HG03457 (cell line): ENCODE measurements around the gene SIK3.

Experiments
- ATAC-seq: cut with Tn5 transposase; IDR thresholded peaks from one replicate; pipeline ENCODE4 v1.9.1; 2021; ENCODE audit warnings: moderate number of reproducible peaks; ENCODE audit not compliant: unreplicated experiment

Gene SIK3

DNA sequence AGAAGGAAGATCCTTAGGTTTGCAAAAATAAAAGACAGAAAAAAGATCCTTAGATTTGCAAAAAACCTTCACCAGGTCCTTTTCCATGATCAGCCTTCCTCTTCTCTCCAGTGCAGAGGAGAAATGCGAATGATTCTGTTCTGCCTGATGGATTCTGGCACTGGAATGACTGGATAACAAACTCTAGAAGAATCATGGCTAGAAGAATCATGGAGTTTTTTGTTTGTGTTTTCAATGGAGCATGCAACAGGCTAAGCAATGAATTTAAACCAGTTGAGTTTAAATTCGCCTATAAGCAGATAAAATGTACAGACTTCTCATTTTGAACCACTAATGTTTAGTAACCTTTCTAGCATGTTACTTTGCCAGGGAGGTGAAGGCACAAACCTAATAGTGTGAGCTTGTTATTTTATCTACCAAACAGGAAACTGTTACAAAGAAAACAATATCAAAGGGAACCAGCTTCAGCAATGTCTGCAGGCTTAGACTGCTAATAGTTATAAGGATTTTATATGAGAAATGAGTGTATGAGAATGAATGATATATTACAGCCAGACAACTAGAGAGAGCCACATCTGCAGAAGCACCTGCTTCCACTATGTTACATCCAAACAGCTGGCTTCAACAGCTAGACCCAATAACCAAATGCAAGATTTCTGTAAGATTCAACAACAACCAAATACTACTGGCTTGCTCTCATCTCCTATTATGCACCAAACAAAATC, 196.1 kb downstream of the SIK3 start:
- no peak for ATAC-seq

DNA sequence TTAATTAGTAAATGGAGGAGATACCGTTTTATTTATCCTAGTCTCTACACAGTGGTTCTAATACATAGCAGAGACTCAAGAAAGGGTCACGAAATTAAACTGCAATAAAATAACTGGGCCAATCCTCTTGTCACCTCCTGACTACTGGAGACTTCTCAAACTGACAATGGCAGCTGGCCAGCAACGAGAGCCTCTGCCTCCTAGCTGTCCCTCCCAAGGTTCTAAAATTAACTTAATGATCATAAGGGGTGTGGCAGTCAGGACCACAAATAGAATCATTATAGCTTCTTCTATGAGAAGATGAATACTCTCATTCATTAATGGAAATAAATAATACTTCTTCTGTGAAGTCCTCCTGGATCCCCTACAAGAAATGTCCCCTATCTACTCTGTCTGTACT, 197.0 kb downstream of the SIK3 start:
- no peak for ATAC-seq

DNA sequence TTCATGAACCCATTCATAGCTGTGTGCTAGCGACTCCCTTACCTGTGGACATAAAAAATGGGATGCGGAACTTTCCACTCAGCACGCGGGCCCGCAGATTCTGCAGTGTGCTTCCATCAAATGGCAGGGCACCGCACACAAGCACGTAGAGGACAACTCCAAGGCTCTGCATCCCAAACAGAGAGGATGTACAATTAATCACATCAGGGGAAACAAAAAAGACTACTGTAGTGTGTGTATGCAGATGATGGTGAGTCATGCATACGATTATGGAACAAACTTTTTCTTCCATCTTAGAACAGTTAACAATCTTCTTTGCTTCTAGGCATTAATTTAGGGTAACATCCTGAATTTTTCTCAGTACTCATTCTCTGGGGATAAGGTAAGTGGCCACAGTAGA, 202.0 kb downstream of the SIK3 start:
- no peak for ATAC-seq

DNA sequence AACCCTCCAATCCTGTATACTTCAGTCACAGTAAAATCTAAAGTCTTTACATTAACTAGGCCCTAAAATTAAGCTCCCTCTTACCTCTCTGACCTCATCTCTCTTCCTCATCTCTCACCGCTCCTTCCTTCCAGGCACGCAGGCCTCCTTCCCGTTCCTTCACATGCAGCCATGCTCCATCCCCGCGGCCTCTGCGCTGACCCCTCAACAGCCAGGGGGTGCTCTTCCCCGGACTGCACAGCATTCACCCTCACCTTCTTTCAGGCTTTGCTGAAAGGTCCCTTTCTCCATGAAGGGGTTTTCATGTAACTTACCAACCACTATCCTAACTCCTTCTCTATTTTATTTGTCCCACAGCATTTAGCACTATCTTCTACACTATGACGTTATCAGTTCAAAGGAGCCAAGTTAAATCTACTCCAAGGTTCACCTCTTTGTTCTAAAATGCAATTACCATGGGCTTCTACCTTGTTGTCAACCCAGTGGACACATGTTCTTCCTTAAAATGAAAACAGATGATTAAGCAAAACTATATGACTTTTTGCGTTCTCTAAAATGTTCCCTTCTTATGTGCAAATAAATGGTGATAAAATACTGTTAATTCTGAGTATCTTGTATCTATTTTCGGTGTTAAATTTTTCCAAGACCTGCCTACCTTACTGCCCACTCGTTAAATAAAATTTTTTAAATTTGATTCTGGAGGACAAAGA, 203.0 kb downstream of the SIK3 start:
- no peak for ATAC-seq

DNA sequence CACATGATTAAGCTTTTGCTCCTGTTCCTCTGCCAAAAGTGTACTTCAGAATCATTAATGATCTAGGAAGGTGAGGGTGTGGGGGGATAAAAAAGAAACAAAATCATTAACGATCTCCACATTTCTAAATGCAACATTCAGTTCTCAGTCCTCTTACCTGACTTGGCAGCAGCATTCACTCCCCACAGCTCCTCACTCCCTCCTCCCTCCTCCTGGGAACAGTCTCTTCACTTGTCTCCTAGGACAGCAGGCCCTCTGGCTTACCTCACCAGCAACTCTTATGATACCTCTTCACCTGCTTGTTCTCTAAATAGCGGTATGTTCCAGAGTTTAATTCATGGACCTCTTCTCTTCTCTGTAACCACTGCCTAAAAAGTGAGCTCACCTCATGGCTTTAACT, 204.3 kb downstream of the SIK3 start:
- no peak for ATAC-seq

DNA sequence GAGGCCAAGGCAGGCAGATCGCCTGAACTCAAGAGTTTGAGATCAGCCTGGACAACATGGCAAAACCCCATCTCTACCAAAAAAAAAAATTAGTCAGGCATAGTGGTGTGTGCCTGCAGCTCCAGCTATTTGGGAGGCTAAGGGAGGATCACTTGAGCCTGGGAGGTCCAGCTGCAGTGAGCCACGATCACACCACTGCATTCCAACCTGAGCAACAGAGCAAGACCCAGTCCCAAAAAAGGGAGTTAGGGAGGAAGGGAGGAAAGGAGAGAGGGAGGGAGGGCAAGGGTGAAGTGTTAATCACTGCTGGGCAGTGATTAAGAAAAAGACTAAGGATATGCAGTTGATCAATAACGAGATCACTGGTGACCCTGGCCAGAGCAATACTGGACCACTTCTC, 204.8 kb downstream of the SIK3 start:
- ATAC-seq, result no peak

DNA sequence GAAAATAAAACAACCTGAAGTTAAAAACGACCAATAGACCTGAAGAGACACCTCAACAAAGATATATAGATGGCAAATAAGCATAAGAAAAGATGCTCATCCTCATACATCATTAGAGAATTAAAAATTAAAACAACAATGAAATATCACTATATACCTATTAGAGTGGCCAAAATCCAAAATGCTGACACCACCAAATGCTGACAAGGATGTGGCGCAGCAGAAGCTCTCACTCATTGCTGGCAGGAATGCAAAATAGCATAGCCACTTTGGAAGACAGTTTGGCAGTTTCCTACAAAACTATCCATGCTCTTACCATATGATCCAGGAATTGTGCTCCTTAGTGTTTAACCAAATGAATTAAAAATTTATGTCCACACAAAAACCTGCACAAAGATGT, 205.9 kb downstream of the SIK3 start:
- ATAC-seq, result no peak

DNA sequence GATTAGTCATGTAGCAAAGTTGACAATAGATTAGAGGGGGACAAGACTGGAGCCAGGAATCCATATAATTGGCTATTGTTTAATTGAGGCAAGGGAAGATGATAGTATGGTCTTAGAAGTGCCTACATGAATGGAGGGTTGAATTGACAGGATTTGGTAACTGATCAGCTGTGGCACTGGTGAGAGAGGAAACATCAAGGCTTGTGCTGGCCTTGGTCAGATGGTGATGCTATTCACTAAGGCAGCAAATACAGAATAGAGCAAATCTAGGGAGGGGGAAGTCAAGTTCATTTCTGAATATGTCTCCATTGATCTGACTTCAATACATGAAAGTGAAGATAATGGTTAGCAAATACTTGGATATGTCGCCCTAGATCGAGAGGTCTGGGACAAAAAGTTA, 206.5 kb downstream of the SIK3 start:
- no peak for ATAC-seq

DNA sequence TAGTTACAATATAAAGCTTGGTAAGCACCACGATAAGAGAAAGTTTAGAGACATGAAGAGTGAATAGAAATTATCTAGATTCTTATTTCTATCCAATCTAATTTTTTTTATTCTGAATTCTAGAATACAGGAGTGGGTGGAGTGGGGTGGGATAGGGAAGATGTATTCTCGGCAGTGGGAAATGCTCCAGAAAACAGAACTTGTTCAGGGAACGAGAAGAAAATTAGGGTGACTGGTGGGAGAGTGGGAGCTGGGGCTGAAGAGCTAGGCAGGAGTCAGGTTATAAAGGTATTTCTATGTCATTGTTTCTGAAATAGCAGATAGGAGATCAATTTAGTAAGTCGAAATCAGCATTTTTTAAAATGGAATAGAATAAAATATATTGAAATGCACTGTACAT, 207.6 kb downstream of the SIK3 start:
- no peak for ATAC-seq

DNA sequence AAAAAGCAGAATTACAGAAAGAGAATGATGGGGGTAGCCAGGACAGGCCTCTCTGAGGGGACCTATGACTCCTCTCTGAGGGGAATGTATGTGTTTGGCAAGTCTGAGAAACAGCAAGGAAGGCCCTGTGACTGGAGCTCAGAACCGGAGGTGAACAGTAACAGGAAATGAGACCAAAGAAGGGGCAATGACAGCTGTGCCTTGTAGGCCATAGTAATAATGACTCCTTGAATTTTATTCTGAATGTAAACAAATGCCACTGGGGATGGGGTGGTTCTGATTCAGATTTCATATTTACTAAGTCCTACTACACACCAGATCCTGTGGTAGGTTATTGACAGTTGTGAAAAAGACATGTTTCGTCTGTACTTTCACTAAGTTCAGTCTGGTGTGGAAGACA, 208.0 kb downstream of the SIK3 start:
- peak; percentile 66 for ATAC-seq

DNA sequence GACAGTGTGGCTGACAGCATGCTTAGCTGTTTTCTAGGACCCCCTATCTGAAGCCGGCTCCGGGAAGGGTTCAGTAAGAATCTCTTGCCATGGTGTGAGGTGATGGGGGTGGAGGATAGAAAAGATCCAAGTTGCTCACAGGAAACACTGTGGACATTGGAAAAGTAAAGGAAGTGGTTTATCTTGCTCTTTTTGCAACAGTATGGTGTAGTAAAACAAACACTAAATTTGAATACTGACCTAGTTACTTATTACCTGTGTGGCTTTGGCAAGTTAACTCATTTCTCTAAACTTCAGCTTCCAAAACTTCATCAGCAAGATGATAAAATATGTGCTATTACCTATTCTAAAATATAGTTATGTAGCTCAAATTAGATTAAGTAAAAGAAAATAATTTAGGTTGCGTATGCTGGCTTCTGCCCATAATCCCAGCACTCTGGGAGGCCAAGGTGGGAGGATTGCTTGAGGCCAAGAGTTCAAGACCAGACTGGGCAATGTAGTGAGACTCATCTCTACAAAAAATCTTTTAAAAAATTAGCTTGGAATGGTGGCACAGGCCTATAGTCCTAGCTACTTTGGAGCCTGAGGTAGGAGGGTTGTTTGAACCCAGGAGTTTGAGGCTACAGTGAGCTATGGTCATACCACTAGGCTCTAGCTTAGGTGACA, 209.2 kb downstream of the SIK3 start:
- no peak for ATAC-seq

DNA sequence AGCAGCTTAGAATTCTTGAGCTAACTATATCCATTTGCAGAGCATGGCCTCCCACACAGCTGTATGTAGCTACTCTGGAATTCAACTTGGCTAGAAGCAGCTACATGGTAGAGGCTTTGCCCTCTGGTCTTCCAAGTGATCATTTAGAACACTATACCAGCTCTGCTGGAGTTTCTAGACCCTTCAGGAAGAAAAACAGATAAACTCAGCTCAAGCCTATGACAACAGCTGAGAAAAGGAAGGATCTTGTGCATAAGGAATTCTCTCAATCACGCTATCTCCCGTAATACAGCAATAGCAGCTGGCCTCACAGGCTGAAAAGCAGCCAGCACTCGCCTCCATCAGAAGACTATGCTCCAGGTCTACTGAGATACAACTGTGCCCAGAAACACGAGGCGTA, 210.2 kb downstream of the SIK3 start:
- no peak for ATAC-seq

DNA sequence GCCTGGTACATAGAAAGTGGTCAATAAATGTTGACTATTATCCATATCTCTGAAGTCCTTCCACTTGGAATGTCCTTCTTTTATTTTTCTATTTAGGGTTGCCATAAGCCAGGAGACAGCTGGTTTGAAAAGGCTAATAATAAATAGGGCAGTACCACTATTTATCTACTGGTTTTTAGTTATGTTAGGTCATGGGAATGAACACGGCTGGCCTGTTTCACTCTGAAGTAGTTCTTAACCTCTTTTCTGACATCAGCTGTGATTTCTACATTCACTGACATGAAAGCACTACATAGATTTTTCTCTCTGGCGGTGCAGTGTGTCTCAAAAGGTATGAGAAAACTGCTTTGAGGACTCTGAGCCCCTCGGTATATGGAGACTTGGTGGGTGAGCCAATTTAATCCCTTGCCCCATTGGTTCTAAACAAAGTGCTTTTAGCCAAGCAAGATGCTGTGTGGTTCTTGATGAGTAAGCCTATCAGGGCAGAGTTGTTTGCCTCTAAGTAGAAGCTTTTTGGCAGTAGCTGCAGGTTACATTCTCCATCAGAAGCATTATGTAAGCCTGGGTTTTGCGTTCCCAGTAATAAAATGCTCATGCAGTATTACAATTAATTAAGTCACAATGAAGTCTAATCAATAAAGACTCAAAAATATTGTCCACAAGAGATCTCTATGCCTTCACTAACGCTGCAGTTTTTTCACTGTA, 212.1 kb downstream of the SIK3 start:
- ATAC-seq, result no peak

DNA sequence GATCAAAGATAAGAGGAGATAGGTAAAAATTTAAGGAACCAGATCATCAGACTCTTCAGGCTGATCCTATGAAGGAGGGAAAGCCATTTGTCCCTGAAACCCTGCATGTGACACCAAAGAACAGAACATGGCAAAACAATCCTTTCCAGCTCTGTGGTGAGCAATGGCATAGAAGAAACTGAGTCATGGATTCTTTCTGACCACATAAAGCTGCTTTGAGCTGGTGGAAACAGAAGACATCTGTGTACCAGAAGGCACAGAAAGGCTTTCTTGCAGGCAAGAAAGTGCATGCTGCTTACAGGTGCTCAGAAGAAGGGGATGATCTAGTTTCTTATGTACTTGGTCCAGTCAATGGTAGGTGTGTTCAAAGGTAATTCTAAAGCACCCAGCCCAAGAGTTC, 215.8 kb downstream of the SIK3 start:
- ATAC-seq, result no peak

DNA sequence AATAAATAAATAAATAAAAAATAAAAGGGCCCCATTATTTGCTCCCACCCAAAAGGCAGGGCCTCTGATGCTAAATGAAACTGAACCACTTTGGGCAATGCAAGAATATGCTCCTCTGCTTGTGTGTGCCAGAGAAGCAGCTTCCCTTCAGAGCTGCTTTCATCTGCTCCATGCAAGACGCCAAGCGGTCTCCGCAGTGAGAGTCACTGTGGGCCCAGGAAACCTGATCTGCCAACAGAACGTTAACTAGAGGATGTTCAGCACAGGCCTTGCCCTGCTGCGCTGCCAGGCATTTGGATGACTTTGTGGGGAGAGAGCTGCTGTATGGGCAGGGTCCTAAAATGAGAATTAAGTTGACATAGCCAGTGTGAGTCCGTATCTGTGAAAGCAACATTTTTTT, 217.1 kb downstream of the SIK3 start:
- no peak for ATAC-seq

DNA sequence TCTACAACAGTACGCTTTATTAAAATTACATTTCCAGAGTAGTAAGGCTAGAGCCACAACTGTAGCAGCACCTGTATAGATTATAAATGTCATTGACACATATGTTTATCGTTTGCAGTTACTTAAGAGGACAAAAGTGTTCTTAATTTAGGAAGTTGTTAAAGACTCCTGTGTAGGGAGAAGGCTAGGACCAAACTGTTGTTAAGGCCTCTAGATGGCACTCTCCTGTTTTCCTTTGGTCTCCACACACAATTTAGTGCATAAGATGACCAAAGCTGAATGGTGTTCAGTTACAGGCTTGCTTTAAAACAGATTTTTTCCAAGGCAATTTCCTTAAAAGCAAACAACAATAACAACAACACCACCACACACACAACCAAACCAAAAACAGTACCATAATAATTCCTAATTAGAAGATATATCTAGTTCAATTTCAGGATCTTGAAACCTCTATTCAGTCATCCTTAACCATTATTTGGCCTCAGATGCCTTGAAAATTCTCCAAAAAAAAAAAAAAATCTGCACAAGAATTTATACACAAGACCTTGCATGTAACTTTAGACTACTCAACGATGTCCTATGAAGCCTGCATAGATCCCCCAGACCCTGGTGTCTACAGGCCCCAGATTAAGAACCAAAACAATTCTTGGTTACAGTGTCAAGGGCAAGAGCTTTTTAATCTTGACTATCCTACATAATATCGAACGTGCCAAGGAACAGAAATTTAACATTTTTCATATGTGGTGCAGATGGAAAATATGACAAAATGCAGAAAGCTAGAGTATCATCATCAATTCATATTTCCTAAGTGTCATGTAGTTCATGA, 218.2 kb downstream of the SIK3 start:
- ATAC-seq, result no peak

DNA sequence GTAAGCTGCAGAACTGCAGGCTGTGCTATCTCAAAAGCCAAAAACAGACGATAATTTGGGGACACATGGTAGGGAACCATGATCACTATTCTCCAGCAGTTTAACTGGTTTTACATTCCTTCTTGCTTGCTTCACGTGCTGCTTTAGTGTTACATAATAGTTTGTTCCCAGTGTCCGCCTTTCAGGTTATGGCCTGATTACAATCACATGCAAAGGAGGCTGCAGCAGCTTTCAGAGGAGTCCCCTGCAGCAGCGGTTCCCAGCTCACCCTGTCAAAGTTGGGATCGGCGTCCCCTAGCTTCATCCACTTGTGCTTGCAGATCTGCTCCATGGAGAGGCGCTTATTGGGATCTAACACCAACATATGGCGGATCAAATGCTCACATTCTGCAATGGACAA, 221.6 kb downstream of the SIK3 start:
- no peak for ATAC-seq

DNA sequence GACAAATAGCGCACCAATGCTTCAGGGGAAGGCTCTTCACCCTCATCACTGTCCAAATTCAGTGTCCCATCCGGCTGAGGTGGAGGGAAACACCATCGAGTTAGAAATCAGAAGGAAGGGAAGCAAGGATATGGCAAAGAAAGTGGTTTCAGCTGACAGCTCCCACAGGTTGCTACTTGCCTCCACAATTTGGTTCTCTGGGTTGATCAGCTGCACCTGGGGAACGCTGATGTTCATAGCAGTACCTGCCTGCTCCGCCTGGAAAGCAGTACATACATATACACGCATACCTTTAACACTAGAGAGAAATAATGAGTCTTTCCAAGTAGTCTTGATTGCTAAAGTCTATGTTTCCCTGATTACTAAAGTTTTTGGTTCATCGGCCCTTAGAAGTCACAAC, 223.0 kb downstream of the SIK3 start:
- ATAC-seq, result no peak

DNA sequence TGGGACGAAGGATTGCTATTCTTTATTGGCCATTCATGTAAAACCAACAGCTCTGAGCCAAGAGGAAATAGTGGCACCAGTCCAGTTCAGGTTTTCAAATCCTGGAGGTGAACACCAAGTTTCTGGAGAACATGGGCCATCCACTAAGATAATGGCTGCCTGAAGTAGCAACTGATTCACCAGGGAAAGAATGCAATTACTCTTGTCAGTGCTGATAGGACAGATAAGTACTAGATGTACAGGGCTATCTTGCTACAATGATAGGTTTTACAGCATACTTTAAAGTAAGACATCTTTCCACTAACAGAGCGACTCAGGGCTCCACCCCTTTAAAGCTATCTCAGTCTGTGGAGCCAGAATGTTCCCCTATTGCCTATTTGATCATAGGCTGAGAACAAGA, 224.0 kb downstream of the SIK3 start:
- no peak for ATAC-seq

DNA sequence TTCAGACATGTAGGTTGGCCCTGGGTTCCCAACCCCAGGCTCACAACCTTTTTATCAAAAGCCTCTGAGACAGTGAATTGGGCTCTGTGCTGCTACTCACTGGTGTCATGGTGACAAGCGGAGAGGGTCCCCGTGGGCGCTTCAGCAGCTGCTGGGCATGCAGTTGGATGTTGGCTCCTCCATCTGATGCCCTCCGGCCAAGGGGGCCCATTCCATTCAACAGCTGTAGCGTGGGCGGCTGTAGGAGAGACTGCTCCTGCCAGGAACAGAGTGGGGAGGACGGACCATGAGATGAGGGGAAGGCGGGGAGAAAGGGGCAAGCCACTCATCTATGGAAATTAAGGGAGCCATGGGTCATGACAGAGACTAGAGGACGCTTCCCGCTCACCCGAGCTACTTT, 224.8 kb downstream of the SIK3 start:
- ATAC-seq, result no peak

DNA sequence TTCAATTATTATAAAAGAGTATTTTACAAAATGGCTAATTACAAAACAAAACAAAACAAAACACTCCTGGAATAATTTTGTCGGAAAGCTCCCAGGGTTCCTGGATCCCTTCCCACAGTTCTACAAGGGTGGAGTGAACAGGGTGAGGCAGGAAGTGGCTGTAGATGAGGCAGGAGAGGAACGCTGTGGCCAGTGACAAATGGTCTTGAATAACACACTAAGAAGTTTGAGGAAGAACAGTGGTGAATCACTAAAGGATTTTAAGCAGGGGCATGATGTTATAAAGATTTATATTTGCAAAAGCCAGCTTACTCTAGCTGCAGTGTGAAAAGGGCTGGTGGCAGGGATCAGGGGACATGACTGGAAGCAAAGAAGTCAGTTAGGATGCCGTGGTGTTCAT, 227.0 kb downstream of the SIK3 start:
- ATAC-seq, result no peak
